DND-41 (cell line): ENCODE results near the gene SYNJ1.

Experiments
- ATAC-seq: fragments of 200-7000 bp; cut with Tn5 transposase; 3 replicates; pipeline ENCODE4 v1.9.1; 2021; ENCODE audit warnings: low read depth; ENCODE audit not compliant: insufficient read depth
- DNase-seq: peaks from one replicate; pipeline ENCODE4 v3.0.0-alpha.2; 2020
- H2AFZ ChIP-seq: 2 replicates; pipeline ENCODE4 v1.6.0; 2012; ENCODE audit warnings: low read depth, low read length
- H3K27ac ChIP-seq: 2 replicates; pipeline ENCODE4 v1.5.1; 2012; ENCODE audit warnings: low read length, inconsistent platforms
- H3K27me3 ChIP-seq: fragments of 200-600 bp; sonication (generic); 2 replicates; pipeline ENCODE4 v1.6.0; 2012; ENCODE audit warnings: low read length, mild to moderate bottlenecking, inconsistent platforms; ENCODE audit not compliant: insufficient read depth, poor library complexity
- H3K36me3 ChIP-seq: 2 replicates; pipeline ENCODE4 v1.5.1; 2012; ENCODE audit warnings: low read length, inconsistent platforms; ENCODE audit not compliant: insufficient read depth
- H3K4me1 ChIP-seq: 2 replicates; pipeline ENCODE4 v1.5.1; 2012; ENCODE audit warnings: mild to moderate bottlenecking, low read length; ENCODE audit not compliant: insufficient read depth
- H3K4me2 ChIP-seq: 2 replicates; pipeline ENCODE4 v1.6.0; 2012; ENCODE audit warnings: mild to moderate bottlenecking, moderate library complexity, low read length, inconsistent platforms; ENCODE audit not compliant: insufficient read depth
- H3K4me3 ChIP-seq, 2 experiments: fragments of 200-600 bp in 1 of 2; shearing (Covaris generic) in 1 of 2; 2 replicates each; pipeline ENCODE4 v1.5.1; 2012 to 2016; ENCODE audit warnings: inconsistent platforms in 2 of 2, low read length in 2 of 2, mild to moderate bottlenecking in 2 of 2, low read depth in 1 of 2, moderate library complexity in 1 of 2
- H3K79me2 ChIP-seq: 2 replicates; pipeline ENCODE4 v1.6.0; 2012; ENCODE audit warnings: low read length, inconsistent platforms; ENCODE audit not compliant: insufficient read depth
- H3K9ac ChIP-seq: 2 replicates; pipeline ENCODE4 v1.6.0; 2012; ENCODE audit warnings: low read depth, mild to moderate bottlenecking, inconsistent platforms, low read length, moderate library complexity
- H3K9me3 ChIP-seq: 2 replicates; pipeline ENCODE4 v1.5.1; 2012; ENCODE audit warnings: low read length, moderate library complexity, mild to moderate bottlenecking, inconsistent platforms; ENCODE audit not compliant: insufficient read depth, severe bottlenecking
- H4K20me1 ChIP-seq: 2 replicates; pipeline ENCODE4 v1.6.0; 2012; ENCODE audit warnings: low read length; ENCODE audit not compliant: insufficient read depth
- CTCF ChIP-seq: IDR thresholded peaks from 2 replicates; pipeline ENCODE4 v1.5.1; 2012; ENCODE audit warnings: borderline replicate concordance, low read length, moderate library complexity, mild to moderate bottlenecking; ENCODE audit not compliant: poor library complexity, severe bottlenecking; ENCODE audit errors: extremely low read depth
- EZH2 ChIP-seq: IDR thresholded peaks from 3 replicates; pipeline ENCODE4 v1.6.1; 2012; ENCODE audit warnings: borderline replicate concordance, low read depth, mild to moderate bottlenecking, moderate library complexity, low read length, inconsistent platforms; ENCODE audit not compliant: severe bottlenecking

The SYNJ1 gene

GRCh38 chr21:32728848-32729247 is 1.0 kb upstream of the SYNJ1 start:
- Histone ChIP-seq H3K27me3 (no peaks in the 10 kb centered on the region), H3K36me3 (peaks cover 8% of the 10 kb centered on the region; the same call in 1 of the 2 replicates), H3K4me2 (peak overlapping the region; percentile 81), H3K4me3 (peak overlapping the region; percentile 72 to 77; a peak in 3 of 4 replicates), H3K4me1 (peaks cover 26% of the 10 kb centered on the region), H4K20me1 (no peaks in the 10 kb centered on the region), H3K9ac (peak overlapping the region; percentile 81), H3K79me2 (peaks cover 24% of the 10 kb centered on the region), H3K9me3 (no peaks in the 10 kb centered on the region), H3K27ac (no peak overlapping the region), H2AFZ (no peak overlapping the region)
- ATAC-seq: no peak
- no peak for TF ChIP-seq EZH2
- TF ChIP-seq CTCF: no peak
- DNase-seq: no peak

GRCh38 chr21:32728456-32728839 is 635 bp upstream of the SYNJ1 start:
- ATAC-seq (no peak), DNase-seq (no peak)
- peaks cover 27% of the 10 kb centered on the region for H3K79me2 ChIP-seq
- H3K27ac ChIP-seq: peak overlapping the region; percentile 81
- H3K4me2 ChIP-seq: peak overlapping the region; percentile 81
- H2AFZ ChIP-seq: peak overlapping the region; percentile 96
- H3K9me3 ChIP-seq: no peaks in the 10 kb centered on the region
- peaks cover 26% of the 10 kb centered on the region for H3K4me1 ChIP-seq
- TF ChIP-seq EZH2 (no peak), CTCF (no peak)
- H3K9ac ChIP-seq: peak overlapping the region; percentile 81
- peaks cover 6% of the 10 kb centered on the region; the same call in 1 of the 2 replicates for H3K36me3 ChIP-seq
- no peaks in the 10 kb centered on the region for H4K20me1 ChIP-seq
- no peaks in the 10 kb centered on the region for H3K27me3 ChIP-seq
- peak overlapping the region; percentile 72 to 77 for H3K4me3 ChIP-seq

- Histone ChIP-seq H3K9ac (peak overlapping the region; percentile 81), H3K36me3 (no peaks in the 10 kb centered on the region), H3K4me2 (peak overlapping the region; percentile 81), H3K27ac (peak overlapping the region; percentile 73), H3K9me3 (no peaks in the 10 kb centered on the region), H2AFZ (peak overlapping the region; percentile 96), H4K20me1 (no peaks in the 10 kb centered on the region), H3K4me1 (peaks cover 26% of the 10 kb centered on the region), H3K4me3 (peak overlapping the region; percentile 72 to 77), H3K79me2 (peaks cover 34% of the 10 kb centered on the region), H3K27me3 (no peaks in the 10 kb centered on the region)
- DNase-seq (peak; percentile 33), ATAC-seq (no peak; the same call in none of the 3 replicates)
- TF ChIP-seq EZH2 (no peak), CTCF (no peak)
Observed at GRCh38 chr21:32726839-32727686, 750 bp downstream of the SYNJ1 start.
